ENCODE data around the gene ARAP1.

- no peak for TF ChIP-seq POLR2AphosphoS5 (IDR thresholded peaks at IDR 0.05; ENCODE audit: low read depth)
- TF ChIP-seq CTCF (IDR thresholded peaks at IDR 0.05; ENCODE audit: insufficient read depth, low read length): no peak
Measured at GRCh38 chr11:72771507-72771906, 19.3 kb upstream of the ARAP1 start.
